Stimulated activated CD4-positive, alpha-beta T cell treated with anti-CD3 and anti-CD28 coated beads, Interleukin-15, amount 100 ng/mL, for 48 hours (primary cell): Measurements from ENCODE around the gene PRKCQ.

ENCODE experiments used
- DNase-seq, 2 donors: peaks; one replicate each; pipeline ENCODE4 v3.0.0-alpha.2; 2020; ENCODE audit warnings: low read depth in 2 of 2

PRKCQ gene

DNA sequence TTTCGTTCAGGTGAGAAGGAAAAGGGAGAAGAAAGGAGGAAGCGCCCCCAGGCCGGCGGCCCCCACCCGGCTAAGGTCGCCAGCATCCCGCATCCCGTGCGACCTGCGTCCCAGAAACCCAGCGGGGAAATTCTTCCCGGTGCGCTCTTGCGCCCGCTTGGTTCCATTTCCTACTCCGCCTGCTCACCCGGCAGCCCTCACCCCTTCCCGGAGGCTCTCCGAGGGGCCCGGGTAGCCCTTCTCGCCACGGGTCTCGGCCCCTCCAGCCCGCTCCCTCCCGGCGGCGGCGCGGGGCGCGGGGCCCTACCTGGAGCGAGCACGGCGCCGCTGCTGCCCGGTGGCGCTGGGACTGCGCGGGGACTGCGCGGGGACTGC lies at the start of gene PRKCQ:
Gene PRKCQ (minus strand): TSS at position 373 of the 375 bp plus-strand sequence. CDS start 65,141 bp downstream, outside the sequence.
- no peak for DNase-seq

GRCh38 chr10:6625428-6625827 lies 45.4 kb upstream of the PRKCQ start:
- DNase-seq, result no peak

GRCh38 chr10:6624392-6624791 lies 44.3 kb upstream of the PRKCQ start:
- no peak for DNase-seq

GRCh38 chr10:6622921-6623320 lies 42.8 kb upstream of the PRKCQ start:
- DNase-seq, result no peak

DNA sequence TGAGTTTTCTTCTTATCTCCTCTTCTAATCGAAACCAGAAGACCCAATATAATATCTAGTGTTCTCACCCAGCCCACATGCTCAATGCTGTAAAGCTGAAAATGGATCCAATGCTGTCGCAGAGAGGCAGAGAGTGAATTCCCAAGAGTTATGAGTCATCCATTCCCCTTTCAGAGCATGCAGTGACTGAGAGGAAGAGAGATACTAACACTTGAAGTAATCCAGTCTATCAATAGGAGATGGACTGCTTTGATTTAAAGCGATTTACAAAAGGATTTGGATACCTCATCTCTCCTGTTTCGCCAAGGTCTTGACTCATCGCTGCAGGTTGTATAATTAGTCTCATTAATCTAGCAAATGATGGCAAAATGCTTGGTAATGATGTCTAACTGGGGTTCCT lies 41.5 kb upstream of the PRKCQ start:
- no peak for DNase-seq

- no peak for DNase-seq
Observed at GRCh38 chr10:6619660-6620059, 39.6 kb upstream of the PRKCQ start.

- DNase-seq, result no peak
Observed at GRCh38 chr10:6618340-6618739, 38.3 kb upstream of the PRKCQ start.

DNA sequence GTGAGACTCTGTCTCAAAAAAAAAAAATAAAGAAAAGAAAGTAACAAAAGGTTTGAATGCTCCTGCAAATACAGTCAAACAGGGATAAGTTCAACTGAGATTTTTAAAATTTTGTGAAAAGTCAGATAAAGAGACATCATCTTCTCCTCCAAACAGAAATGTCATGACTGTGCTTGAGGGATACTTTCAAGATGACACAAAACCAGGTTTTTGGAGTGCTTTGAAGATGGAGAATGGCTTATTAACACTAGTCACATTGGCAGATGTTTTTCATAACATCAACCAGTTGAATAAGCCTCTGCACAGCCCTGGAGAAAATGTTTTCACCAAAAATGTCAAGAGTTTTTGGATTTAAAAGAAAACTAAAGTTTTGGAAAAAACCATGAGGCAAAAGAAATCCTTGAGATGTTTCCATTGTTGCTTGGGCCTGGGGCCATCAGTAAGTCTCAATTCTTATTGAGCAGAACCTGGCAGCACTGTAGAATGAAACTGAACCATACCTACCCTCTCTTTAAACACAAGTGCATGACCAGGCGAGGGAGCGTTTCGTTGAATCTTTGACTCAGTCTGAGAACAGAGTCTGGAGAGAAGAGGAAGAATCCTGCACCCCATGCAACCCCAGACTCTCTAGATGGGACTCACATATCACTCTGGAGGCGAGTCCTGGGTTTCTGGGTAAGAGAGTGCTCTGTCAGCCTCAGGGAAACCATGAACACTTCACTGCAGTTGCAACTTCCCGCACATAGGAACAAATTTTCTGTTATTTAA lies 37.4 kb upstream of the PRKCQ start:
- DNase-seq, result no peak

DNA sequence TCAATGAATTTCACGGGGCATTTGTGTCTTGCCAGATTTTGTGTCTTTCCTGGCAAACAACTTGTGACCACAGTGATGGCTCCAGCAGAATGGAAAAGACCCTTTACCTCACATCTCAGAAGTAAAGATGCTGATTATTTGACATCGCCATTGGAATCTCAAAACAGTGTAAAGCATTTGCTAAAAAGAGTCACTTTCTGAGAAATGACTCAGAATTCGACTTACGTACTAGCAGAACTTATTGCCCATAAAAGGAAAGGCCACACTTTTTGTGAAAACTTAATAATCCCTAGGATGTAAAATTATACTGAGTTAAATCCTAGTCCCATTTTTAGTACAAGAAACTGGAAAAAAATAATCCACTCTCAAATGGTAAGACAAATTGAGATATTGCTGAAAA lies 35.9 kb upstream of the PRKCQ start:
- DNase-seq, result no peak

GRCh38 chr10:6612371-6612770 lies 32.3 kb upstream of the PRKCQ start:
- DNase-seq, result no peak

DNA sequence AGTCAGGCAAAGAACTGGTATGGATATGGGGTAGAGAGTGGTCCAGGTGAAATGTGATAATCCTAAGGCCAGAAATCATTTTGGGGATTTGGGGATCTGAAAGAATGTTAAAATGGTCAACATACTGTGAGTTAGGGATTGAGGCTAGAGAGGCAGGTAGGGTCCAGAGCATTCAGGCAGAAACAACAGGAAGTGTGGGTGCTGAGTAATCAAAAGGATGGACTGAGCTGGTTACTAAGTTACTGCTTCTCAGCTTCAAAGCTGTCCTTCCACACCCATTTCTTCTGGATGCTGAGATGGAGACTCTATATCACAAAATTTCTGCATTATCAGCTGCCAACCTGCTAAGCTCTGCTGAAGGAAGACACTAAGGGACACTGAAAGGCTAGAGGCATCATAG lies 30.6 kb upstream of the PRKCQ start:
- DNase-seq, result no peak

DNA sequence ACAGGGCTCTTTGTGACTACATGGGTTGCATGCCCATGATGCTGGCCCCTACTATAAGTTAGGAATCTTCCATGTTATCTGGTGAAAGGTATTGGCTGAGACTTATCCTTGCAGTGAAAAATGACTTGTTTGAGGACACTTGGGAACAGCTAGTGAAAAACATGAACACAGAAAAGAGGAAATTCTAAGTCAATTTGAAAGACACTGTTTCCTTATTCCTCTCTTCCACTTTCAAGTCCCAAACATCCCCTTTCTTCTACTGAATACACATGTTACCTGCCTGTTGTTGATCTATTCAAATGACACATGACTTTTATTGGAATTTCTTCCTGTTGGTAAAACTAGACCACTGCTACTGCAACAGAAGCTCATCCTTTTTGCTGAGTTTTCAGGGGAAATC lies 29.5 kb upstream of the PRKCQ start:
- DNase-seq, result no peak

DNA sequence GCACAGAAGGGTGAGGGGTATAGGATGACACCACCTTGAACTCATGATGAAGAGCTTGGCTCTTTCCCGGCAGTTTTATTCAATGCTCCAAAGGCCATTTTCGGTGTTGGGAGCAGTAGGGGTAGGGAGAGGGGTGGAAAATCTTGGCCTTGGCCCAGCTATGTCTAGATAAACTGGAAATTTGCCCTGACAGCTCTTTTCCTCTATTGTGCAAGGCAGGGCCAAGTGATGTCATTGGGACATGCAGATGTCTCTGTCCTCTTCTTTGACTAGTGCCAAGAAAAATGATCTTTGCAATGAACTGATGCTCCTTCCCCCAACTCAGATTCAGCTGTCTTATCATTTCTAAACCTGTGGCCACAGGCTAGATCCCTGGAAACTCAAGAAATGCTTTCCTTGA lies 27.7 kb upstream of the PRKCQ start:
- no peak for DNase-seq

- DNase-seq, result peak in 1 of 2 donors; percentile 55
Observed at GRCh38 chr10:6607182-6607581, 27.1 kb upstream of the PRKCQ start.

DNA sequence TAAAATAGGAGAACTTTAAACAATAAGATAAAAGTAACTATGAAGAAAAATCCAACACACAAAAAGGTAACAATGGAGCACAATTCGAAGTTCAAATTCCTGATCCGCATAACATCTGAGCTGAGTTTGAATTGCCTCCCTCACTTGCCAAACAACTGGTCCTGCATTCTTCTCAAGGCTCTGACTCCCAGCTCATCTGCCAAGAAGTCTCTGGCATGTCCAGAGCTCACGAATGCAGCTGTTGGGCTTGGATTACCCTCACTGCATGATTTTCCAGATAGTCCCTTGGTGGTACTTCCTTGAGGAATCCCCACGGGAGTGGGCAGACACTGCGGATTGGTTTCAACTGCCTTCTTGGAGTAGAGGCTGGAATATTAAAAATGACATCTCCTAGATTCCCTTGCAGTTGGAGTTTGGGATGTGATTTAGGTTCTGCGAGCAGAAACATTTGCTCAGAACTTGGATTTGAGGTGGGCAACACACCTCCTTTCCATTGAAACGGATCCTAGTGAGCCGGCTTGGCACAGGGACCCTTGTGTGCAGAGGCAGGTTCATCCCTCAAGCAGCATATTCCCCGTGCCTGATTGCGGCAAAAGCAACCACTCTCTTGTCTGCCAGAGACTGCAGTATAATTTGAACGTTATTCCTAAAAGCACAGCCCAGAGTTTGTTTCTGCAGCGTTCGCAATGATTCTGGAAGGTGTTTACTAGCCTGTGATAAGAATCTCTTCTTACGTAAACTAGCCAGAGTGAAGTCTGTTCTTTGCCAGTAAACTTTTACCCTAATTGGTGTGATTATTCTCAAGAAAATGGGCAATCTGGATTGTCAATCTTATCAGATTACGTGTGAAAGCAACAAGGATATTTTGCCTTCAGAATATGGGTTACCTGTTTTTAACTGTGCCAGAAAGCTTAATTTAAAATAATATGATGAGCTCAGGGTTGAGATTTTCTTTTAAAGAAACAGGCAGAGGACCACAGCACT lies 23.4 kb upstream of the PRKCQ start:
- no peak for DNase-seq

DNA sequence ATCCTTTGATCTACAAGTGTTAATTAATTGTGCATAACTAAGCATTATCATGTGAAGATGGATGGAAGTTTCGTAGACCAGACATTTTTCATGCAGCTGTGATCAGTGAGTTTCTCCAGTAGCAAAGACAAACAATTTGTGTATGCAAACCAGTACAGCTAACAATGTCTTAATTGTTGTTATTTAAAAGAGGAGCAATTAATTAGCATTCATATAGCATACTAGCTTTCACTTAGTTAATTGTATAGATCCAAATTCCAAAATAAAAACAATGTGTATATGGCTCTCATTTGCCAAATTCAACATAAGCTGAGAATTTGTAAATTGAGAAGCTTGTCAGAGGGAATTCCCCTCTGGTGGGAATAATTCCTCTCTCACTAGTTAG lies 22.6 kb upstream of the PRKCQ start:
- DNase-seq, result no peak

GRCh38 chr10:6602026-6602699 lies 22.1 kb upstream of the PRKCQ start:
- no peak for DNase-seq

GRCh38 chr10:6601246-6601805 lies 21.2 kb upstream of the PRKCQ start:
- DNase-seq, result no peak

DNA sequence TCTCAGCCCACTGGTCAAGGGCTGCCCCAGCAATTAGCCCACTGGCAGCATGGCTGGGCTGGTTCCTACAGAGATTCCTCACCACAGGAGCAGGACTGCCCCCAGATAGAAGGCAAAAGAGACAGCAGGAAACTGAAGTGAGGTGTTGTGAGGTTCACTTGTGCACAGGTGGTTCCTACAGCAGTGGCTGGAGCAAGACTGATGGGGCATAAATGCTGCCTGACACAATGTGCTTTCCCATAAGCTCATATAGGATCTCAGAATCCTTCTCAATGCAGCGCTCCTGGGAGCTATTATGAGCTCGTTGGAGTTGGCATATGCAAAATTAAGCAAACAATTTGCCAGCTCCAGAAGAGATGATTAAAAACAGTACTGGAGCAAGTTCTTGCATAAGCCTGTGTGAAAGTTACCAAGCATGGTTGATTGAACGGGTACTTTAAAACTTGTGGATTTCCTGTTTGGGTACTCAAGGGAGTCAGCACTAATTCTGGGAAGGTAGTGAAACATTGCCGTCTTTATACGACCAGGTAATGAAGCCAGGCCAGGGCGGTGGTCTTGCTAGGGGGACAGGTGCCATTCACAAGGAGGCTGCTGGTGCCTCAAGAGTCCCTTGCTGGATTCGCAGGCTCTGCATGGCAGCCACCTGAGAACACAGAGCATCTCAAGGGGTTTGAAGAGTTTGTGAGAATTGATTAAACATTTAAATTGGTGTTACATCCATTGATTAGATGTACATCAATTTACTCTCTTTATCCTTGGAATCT lies 20.3 kb upstream of the PRKCQ start:
- no peak for DNase-seq

DNA sequence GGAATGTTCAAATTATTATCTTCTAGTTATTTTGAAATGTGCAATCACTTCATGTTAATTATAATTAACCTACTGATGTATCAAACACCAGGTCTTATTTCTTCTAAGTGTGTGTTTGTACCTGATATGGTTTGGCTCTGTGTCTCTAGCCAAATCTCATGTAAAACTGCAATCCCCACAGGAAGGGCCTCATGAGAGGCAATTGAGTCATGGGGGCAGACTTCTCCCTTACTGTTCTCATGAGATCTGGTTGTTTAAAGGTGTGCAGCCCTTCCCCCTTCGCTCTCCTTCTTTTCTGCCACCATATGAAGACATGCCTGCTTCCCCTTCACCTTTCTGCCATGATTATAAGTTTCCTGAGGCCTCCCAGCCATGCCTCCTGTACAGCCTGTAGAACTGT lies 18.6 kb upstream of the PRKCQ start:
- DNase-seq, result no peak

- DNase-seq, result no peak
Observed at GRCh38 chr10:6597478-6597877, 17.4 kb upstream of the PRKCQ start.
